Measurements from ENCODE around the gene ANAPC13.

DNA sequence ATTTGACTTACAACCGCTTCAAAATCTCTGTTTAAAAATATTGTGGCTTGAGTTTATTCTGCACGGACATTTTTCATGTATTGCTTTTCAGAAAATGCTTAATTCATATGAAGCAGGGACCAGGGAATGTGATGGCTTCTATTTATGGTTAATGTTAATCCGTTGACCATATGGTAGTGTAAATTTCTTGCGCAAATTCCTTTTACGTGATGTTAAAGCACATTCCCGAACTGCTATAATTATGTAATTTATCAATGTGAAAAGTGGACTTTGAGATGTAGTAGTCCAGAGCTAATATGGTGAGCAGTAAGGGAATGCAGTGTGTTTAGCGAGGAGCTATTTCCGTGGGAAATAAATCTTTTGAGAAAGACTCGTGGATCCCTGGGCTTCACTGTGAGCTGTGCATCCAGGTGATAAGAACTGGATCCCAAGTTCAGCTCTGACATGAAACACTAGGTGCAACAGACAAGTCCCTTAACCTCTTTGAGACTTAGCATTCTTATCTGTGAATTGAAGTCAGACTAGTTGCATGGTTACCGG, 27.3 kb downstream of the ANAPC13 start:
- TF ChIP-seq, protein P1, sequence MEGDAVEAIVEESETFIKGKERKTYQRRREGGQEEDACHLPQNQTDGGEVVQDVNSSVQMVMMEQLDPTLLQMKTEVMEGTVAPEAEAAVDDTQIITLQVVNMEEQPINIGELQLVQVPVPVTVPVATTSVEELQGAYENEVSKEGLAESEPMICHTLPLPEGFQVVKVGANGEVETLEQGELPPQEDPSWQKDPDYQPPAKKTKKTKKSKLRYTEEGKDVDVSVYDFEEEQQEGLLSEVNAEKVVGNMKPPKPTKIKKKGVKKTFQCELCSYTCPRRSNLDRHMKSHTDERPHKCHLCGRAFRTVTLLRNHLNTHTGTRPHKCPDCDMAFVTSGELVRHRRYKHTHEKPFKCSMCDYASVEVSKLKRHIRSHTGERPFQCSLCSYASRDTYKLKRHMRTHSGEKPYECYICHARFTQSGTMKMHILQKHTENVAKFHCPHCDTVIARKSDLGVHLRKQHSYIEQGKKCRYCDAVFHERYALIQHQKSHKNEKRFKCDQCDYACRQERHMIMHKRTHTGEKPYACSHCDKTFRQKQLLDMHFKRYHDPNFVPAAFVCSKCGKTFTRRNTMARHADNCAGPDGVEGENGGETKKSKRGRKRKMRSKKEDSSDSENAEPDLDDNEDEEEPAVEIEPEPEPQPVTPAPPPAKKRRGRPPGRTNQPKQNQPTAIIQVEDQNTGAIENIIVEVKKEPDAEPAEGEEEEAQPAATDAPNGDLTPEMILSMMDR (conservative IDR thresholded peaks at IDR 0.05; ENCODE audit: low read depth, low read length): no peak
- no peak for TF ChIP-seq EZH2 (IDR thresholded peaks at IDR 0.05; ENCODE audit: borderline replicate concordance, low read depth, low read length, poor library complexity, severe bottlenecking)

Measured in A673 (cell line).